Ureter (tissue), 1 donor: ENCODE measurements around the gene PIK3R1. TPM values are rescaled to one million over a fixed set of nuclear protein-coding genes. Genes with fewer than 3 reads are reported as not detected.

Experiments used
- DNase-seq: peaks from one replicate; pipeline ENCODE4 v3.0.0-alpha.2; 2020; ENCODE audit warnings: low spot score
- total RNA-seq: library from RNA; stranded (reverse); gene quantifications from one replicate; pipeline ENCODE4 v1.2.4, GENCODE V29; 2023
- donor health status: DM: yes; HTN: yes; CAD: no.

PIK3R1 gene
- 185 TPM for total RNA-seq

- DNase-seq: peak; percentile 96
Observed at GRCh38 chr5:68215208-68215897, at the start of gene PIK3R1. TSS of gene PIK3R1 (plus strand) at chr5:68215756. CDS start at chr5:68226676, 10,920 bp downstream.

- no peak for DNase-seq
Observed at GRCh38 chr5:68167195-68167651, 48.3 kb upstream of the PIK3R1 start.

DNA sequence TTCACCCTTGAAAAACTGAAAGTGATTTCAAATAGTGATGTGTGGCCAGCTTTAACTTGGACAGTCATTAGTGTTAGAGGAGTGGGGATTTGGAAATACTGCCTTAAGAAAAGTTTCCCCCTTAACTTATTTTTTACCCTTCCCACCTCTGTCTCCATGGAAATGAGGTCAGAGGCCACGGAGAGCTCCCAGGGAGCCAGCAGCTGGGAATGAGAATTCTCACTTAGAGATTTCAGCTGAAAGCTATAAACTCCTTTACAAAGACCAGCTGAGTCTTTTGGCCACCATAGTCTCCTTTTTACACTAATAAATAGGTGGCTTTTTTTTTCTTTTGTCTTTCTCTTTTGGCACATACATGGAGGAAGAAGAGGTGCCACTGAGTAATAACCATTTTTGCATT is 45.7 kb upstream of the PIK3R1 start:
- no peak for DNase-seq

- DNase-seq: peak; percentile 74
Observed at GRCh38 chr5:68170826-68171558, 44.6 kb upstream of the PIK3R1 start.

DNA sequence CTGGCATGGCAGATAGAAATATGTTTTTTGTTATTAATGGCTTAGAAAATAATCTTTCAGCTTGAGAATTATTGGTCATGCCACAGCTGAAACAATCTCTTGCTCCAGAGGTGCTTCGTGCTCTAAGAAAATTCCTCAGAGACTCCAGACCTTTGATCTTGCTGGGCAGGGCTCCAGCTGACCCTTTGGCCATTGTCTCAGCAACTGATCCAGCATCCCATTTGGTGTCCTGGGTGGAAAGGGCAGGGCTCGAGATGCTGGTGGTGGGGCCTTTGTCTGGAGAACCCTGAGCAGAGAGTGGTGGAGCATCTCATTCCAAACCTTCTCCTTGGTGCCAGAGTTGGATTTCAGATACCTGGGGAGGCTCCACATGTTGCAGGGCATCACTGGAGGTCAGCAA is 43.2 kb upstream of the PIK3R1 start:
- DNase-seq: no peak

DNA sequence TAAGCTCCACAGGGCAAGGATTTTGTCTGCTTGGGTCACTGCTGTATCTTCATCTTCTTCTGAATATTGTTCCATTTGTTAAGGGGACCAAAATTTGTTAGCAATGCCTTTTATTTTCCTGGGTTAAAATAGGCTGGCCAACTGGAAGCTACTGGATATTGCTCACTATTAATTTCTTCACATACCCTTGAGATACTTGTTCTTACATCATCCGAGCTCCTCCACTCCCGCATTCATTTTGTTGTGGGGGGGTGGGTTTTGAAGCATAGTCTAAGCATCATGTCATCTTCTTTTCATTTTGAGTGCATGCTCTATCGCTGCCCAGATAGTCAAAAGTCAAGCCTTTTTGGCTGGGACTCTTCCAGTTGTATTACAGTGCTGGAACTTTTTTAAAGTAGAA is 42.5 kb upstream of the PIK3R1 start:
- DNase-seq: no peak

DNA sequence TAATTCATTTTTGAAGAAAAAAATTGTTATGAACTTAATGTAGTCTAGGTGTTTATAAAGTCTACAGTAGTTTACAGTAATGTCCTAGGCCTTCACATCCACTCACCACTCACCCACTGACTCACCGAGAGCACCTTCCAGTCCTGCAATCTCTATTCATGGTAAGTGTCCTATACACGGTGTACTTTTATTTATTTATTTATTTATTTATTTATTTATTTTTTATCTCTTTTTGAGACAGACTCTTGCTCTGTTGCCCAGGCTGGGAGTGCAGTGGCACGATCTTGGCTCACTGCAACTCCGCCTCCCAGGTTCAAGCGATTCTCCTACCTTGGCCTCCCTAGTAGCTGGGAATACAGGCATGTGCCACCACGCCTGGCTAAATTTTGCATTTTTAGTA is 39.3 kb upstream of the PIK3R1 start:
- DNase-seq: no peak

DNA sequence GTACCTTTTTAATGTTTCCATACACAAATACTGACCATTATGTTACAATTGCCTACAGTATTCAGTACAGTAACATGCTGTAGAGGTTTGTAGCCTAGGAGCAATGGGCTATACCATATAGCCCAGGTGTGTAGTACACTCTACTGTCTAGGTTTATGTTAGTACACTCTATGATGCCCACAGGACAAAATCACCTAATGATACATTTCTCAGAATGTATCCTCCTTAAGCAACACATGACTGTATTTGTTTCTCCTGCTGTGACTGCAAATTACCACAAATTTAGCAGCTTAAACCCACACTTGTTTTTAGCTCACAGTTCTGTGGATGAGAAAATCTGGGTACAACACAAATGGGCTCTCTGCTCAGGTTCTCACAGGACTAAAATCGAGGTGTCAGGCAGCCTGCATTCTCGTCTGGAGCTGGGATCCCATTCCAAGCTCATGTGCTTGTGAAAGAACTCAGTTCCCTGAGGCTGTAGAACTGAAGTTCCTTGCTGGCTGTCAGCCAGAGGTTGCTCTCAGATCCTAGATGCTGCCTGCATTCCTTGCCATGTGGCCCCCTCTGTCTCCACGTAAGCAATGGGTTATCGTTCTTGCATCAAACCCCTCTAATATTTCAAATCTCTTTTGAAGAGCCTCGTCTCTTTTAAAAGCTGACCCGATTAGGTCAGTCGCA is 38.6 kb upstream of the PIK3R1 start:
- DNase-seq: no peak

- DNase-seq: no peak
Observed at GRCh38 chr5:68177676-68178075, 37.9 kb upstream of the PIK3R1 start.

DNA sequence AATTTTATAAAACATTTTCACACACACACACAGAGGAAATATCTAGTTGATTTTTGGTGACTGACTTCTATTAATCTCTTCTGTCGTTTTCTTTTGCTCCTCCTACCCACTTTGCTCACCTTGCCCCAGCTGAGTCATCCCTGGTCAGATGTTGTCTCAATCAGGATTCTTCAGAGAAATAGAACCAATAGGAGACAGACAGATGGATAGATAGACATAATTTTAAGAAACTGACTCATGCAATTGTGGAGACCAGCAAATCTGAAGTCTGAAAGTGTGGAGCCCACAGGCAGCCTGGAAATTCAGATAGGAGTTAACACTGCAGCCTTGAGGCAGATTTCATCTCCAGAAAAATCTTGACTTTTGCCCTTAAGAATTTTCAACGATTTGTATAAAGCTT is 37.0 kb upstream of the PIK3R1 start:
- DNase-seq: no peak

GRCh38 chr5:68180121-68181038 is 35.2 kb upstream of the PIK3R1 start:
- no peak for DNase-seq

- no peak for DNase-seq
Observed at GRCh38 chr5:68181039-68181599, 34.4 kb upstream of the PIK3R1 start.

GRCh38 chr5:68182094-68182493 is 33.5 kb upstream of the PIK3R1 start:
- DNase-seq: no peak

GRCh38 chr5:68182534-68182933 is 33.0 kb upstream of the PIK3R1 start:
- DNase-seq: no peak

DNA sequence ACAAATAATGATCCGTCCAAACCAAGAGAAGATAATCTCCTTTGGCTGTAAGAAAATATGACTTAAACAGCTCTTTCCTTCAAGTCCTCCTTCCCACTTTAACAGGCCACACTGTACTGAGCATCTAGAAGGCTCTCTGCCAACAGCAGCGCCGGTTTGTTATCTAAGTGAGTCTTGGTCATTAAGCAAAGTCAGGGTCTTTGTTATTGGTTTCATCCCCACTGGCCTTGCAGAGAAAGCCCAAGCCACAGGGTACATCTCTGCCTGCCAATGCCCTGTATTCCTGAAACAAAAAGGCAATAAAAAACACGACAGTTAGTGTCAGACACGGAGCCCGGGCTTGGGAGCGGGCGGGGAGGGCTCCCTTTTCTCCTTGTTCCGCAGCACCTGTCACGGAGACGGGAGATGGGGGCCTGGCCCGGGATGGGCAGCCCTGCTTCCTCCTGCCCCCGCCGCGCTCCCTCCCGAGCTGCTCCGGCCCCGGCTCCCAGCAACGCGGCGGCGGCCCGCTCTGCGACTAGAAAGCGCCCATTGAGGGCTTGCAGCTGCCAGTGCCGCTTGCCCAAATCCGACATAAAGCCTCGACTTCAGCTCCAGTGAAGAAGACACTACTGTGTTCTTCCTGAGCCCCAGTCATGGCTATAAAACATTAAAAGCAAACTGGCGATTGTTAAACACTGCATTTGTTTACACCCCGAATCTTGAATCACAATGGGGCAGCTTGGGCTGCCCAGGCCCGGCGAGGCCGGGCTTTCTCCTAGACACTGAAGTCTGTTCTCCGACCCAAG is 28.1 kb upstream of the PIK3R1 start:
- DNase-seq: no peak

GRCh38 chr5:68189171-68189570 is 26.4 kb upstream of the PIK3R1 start:
- no peak for DNase-seq

DNA sequence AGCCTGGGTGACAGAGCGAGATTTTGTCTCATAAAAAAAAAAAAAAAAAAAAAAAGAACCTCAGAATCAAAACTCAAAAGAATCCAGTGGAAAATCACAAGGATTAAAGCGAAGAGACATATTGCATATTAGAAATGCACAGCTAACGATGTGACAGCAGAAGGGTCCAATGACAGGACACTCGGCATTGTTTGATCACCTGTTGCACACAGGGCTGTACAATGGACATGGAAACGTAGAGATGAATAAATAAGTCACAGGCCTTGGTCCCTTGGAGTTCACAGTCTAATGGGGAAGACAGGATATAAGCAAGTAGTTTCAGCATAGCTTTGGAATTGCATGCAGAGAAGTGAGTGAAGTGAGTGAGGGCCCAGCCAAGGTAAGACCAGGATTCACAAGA is 25.9 kb upstream of the PIK3R1 start:
- DNase-seq: no peak

GRCh38 chr5:68190619-68191018 is 24.9 kb upstream of the PIK3R1 start:
- no peak for DNase-seq

DNA sequence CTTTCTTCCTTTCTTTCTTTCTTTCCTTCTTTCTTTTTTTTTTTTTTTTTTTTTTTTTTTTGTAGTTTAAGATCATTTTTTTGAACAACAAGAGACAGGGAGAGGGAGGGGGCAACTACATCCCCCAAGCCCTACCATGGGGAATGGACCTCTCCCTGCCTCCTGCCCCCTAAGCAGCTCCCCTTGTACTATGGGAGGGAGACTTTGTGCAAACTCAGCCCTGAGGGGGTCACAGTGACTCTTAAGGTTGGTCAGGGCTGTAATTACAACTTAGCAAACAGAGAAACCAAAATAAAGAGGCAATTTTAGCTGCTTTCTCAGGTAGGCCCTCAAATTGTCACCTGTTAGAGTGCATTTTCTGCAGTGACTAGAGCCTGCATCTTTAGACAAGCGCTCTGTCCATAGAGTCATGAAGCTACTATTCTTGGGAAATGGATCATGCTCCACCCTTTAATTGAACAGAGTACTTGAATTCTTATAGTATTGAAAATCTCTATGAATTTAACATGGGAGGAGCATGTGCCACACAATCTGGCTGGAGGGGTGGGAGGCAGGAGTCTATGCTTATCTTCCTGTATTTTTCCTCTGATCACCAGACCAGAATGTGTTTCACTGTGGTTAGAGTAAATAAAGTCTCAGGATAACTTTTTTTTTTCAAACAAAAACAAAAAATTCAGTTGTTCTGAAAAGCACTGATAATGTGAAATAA is 24.3 kb upstream of the PIK3R1 start:
- no peak for DNase-seq

DNA sequence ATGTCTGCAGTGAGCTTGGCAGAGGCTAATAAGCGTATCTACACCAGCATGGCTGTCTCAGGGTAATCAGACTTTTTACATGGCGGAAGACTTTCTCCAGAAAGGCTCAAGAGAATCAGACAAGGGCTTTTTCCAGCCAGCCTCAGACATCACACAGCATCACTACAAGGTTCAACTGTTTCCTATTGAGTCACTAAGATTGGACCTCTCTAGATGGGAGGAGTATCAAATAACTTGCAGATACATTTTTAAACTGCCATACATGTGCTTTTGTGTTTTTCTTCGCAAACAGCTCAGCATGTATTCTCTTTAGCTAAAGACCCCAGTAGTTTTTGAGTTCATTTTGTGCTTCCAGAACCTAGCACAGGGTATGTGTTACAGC is 22.9 kb upstream of the PIK3R1 start:
- DNase-seq: no peak
